IMR-90 (cell line): ENCODE data around the gene BCS1L. TPM values are rescaled to one million over a fixed set of nuclear protein-coding genes. Genes with fewer than 3 reads are reported as not detected.
A peak's percentile ranks its signal among the peaks of the same experiment; 100 is the strongest.

Source experiments
- ATAC-seq: fragments of 200-7000 bp; cut with Tn5 transposase; 2 replicates; pipeline ENCODE4 v1.9.1; 2020; ENCODE audit warnings: low read depth, mild to moderate bottlenecking, moderate library complexity
- BruUV-seq: library from RNA; stranded (reverse); fragments of 400-500 nt; replicated peaks from 2 replicates; lab custom pipeline; 2021; lab: Mats Ljungman, UMichigan
- CTCF ChIA-PET: fragments of 300-600 bp; formaldehyde crosslinking; extraction: SDS; loops from one replicate; lab custom pipeline; 2021; ENCODE audit warnings: antibody characterized with exemption; lab: Yijun Ruan, JAX
- POLR2A ChIA-PET: fragments of 300-600 bp; sonication (Branson Sonifier 250); formaldehyde crosslinking; loops from one replicate; lab custom pipeline; 2022; ENCODE audit warnings: antibody characterized with exemption; ENCODE audit not compliant: unreplicated experiment; lab: Charles Lee
- DNase-seq: peaks from one replicate; pipeline ENCODE4 v3.0.0; 2013
- H2AFZ ChIP-seq: replicated peaks from 2 replicates; pipeline ENCODE3; 2013; ENCODE audit warnings: low read length, mild to moderate bottlenecking; ENCODE audit not compliant: poor library complexity
- H2AK5ac ChIP-seq: 2 replicates; pipeline ENCODE4 v1.6.1; 2013; ENCODE audit warnings: low read depth, low read length, inconsistent platforms
- H2AK9ac ChIP-seq: replicated peaks from 2 replicates; pipeline ENCODE3; 2013; ENCODE audit warnings: mild to moderate bottlenecking, low read depth, low read length, moderate library complexity; ENCODE audit not compliant: poor library complexity
- H2BK120ac ChIP-seq: 2 replicates; pipeline ENCODE4 v1.6.1; 2013; ENCODE audit warnings: low read depth, low read length, inconsistent platforms
- H2BK15ac ChIP-seq: 3 replicates; pipeline ENCODE4 v1.6.1; 2013; ENCODE audit warnings: low read depth, low read length, inconsistent platforms
- H2BK20ac ChIP-seq: 2 replicates; pipeline ENCODE4 v1.6.1; 2013; ENCODE audit warnings: low read depth, mild to moderate bottlenecking, inconsistent platforms, low read length, moderate library complexity
- H2BK5ac ChIP-seq: 2 replicates; pipeline ENCODE4 v1.6.1; 2013; ENCODE audit warnings: mild to moderate bottlenecking, low read depth, low read length, inconsistent platforms; ENCODE audit not compliant: poor library complexity, severe bottlenecking
- H3K14ac ChIP-seq: replicated peaks from 2 replicates; pipeline ENCODE4 v1.6.1; 2013; ENCODE audit warnings: low read depth, low read length, inconsistent platforms
- H3K18ac ChIP-seq: 2 replicates; pipeline ENCODE4 v1.6.1; 2013; ENCODE audit warnings: low read depth, low read length, control low read depth
- H3K23ac ChIP-seq: 2 replicates; pipeline ENCODE4 v1.6.1; 2013; ENCODE audit warnings: low read depth, low read length, inconsistent platforms
- H3K27ac ChIP-seq: 2 replicates; pipeline ENCODE4 v1.5.1; 2013; ENCODE audit warnings: mild to moderate bottlenecking, control low read depth, low read length; ENCODE audit not compliant: insufficient read depth
- H3K27me3 ChIP-seq: 2 replicates; pipeline ENCODE4 v1.6.1; 2013; ENCODE audit warnings: low read length; ENCODE audit not compliant: control insufficient read depth, insufficient read depth
- H3K36me3 ChIP-seq: 2 replicates; pipeline ENCODE4 v1.6.1; 2013; ENCODE audit warnings: low read length, mixed read lengths; ENCODE audit not compliant: control insufficient read depth, insufficient read depth
- H3K4ac ChIP-seq: 2 replicates; pipeline ENCODE4 v1.6.1; 2013; ENCODE audit warnings: low read depth, low read length, inconsistent platforms
- H3K4me1 ChIP-seq: 2 replicates; pipeline ENCODE4 v1.6.1; 2013; ENCODE audit warnings: low read length, mixed read lengths; ENCODE audit not compliant: control insufficient read depth, insufficient read depth
- H3K4me2 ChIP-seq: 2 replicates; pipeline ENCODE4 v1.6.1; 2013; ENCODE audit warnings: low read depth, mild to moderate bottlenecking, control low read depth, low read length, moderate library complexity
- H3K4me3 ChIP-seq: 2 replicates; pipeline ENCODE4 v1.5.1; 2013; ENCODE audit warnings: low read depth, mild to moderate bottlenecking, control low read depth, low read length, moderate library complexity; ENCODE audit not compliant: insufficient read depth
- H3K56ac ChIP-seq: 2 replicates; pipeline ENCODE4 v1.6.1; 2013; ENCODE audit warnings: low read length, inconsistent platforms; ENCODE audit not compliant: insufficient read depth; ENCODE audit errors: extremely low read depth
- H3K79me1 ChIP-seq, 2 experiments: 2 replicates each; pipeline ENCODE4 v1.6.1; 2013; ENCODE audit warnings: low read length in 2 of 2, inconsistent platforms in 1 of 2, low read depth in 1 of 2
- H3K9ac ChIP-seq: 2 replicates; pipeline ENCODE4 v1.6.1; 2013; ENCODE audit warnings: low read depth, low read length, control low read depth
- H3K9me1 ChIP-seq: 2 replicates; pipeline ENCODE4 v1.6.1; 2013; ENCODE audit warnings: low read length, inconsistent platforms; ENCODE audit not compliant: insufficient read depth
- H3K9me3 ChIP-seq: 2 replicates; pipeline ENCODE4 v1.6.1; 2013; ENCODE audit warnings: low read length; ENCODE audit not compliant: control insufficient read depth, insufficient read depth
- H4K20me1 ChIP-seq: 2 replicates; pipeline ENCODE4 v1.6.1; 2013; ENCODE audit warnings: low read length, inconsistent platforms; ENCODE audit not compliant: insufficient read depth
- H4K5ac ChIP-seq: 2 replicates; pipeline ENCODE4 v1.6.1; 2013; ENCODE audit warnings: mild to moderate bottlenecking, low read depth, low read length, control low read depth
- H4K8ac ChIP-seq, 2 experiments: 2 replicates each; pipeline ENCODE4 v1.6.1; 2013; ENCODE audit warnings: low read depth in 2 of 2, low read length in 2 of 2, control low read depth in 1 of 2, inconsistent platforms in 1 of 2
- H4K91ac ChIP-seq: 2 replicates; pipeline ENCODE4 v1.6.1; 2013; ENCODE audit warnings: low read depth, low read length, inconsistent platforms; ENCODE audit not compliant: insufficient read depth
- BHLHE40 ChIP-seq: fragments of 150-350 bp; IDR thresholded peaks from 2 replicates; pipeline ENCODE4 v1.6.1; 2016; ENCODE audit warnings: mild to moderate bottlenecking, low read depth, low read length
- CEBPB ChIP-seq: IDR thresholded peaks from 2 replicates; pipeline ENCODE4 v1.6.1; 2012; ENCODE audit warnings: low read depth, low read length, improper control_type of control experiment
- FOS ChIP-seq: fragments of 150-350 bp; IDR thresholded peaks from 2 replicates; pipeline ENCODE4 v1.6.1; 2016; ENCODE audit warnings: low read depth, low read length
- MAFK ChIP-seq: IDR thresholded peaks from 2 replicates; pipeline ENCODE4 v1.6.1; 2012; ENCODE audit warnings: low read depth, low read length, improper control_type of control experiment
- MAZ ChIP-seq: IDR thresholded peaks from 2 replicates; pipeline ENCODE4 v1.6.1; 2012; ENCODE audit warnings: low read depth, mild to moderate bottlenecking, low read length, improper control_type of control experiment, moderate library complexity, borderline replicate concordance
- MXI1 ChIP-seq: IDR thresholded peaks from 2 replicates; pipeline ENCODE4 v1.6.1; 2012; ENCODE audit warnings: low read depth, mild to moderate bottlenecking, low read length, moderate library complexity, borderline replicate concordance
- NFE2L2 ChIP-seq: fragments of 150-350 bp; IDR thresholded peaks from 2 replicates; pipeline ENCODE4 v1.6.1; 2016; ENCODE audit warnings: low read depth, mild to moderate bottlenecking, low read length
- POLR2A ChIP-seq: IDR thresholded peaks from 2 replicates; pipeline ENCODE4 v1.6.1; 2012; ENCODE audit warnings: mild to moderate bottlenecking, low read depth, low read length
- RAD21 ChIP-seq: IDR thresholded peaks from 2 replicates; pipeline ENCODE4 v1.6.1; 2012; ENCODE audit warnings: low read length, improper control_type of control experiment
- RFX5 ChIP-seq: IDR thresholded peaks from 2 replicates; pipeline ENCODE4 v1.8.0; 2012; ENCODE audit warnings: low read depth, mild to moderate bottlenecking, low read length, moderate library complexity
- SMC3 ChIP-seq: fragments of 150-350 bp; IDR thresholded peaks from 2 replicates; pipeline ENCODE4 v1.6.1; 2016; ENCODE audit warnings: low read depth, mild to moderate bottlenecking, antibody characterized with exemption, low read length, moderate library complexity
- USF2 ChIP-seq: fragments of 150-350 bp; IDR thresholded peaks from 2 replicates; pipeline ENCODE4 v1.6.1; 2017; ENCODE audit warnings: mild to moderate bottlenecking, antibody characterized with exemption, low read length, low read depth
- WGBS, 2 experiments: methylation state at CpG; one replicate each; pipeline versions ENCODE4 v1.1.5 to v1.1.7; 2013; ENCODE audit warnings: missing lambda C conversion rate in 2 of 2; ENCODE audit not compliant: insufficient read length in 1 of 2; ENCODE audit errors: extremely low coverage in 2 of 2; 5-methylcytosine and 5-hydroxymethylcytosine counted together
- dilution Hi-C: fragments of 300-500 bp; cut with HindIII; formaldehyde crosslinking; loops from one replicate; pipeline ENCODE4 v1.14.3; 2018; ENCODE audit warnings: low sequenced_read_pairs; ENCODE audit not compliant: unreplicated experiment
- in situ Hi-C: fragments of 300-500 bp; cut with MboI; formaldehyde crosslinking; loops from 3 replicates; pipeline ENCODE4 v1.14.3; 2019; ENCODE audit warnings: low sequenced_read_pairs, inconsistent platforms, mixed read lengths
- intact Hi-C: fragments of 100-400 bp; cut with micrococcal nuclease; formaldehyde crosslinking; loops from 2 replicates; pipeline ENCODE4 v1.10.0; 2022
- polyA plus RNA-seq, 3 experiments: library from polyadenylated mRNA; depleted of rRNA; stranded (reverse); fragments of >200 nt; gene quantifications; 2 replicates each; pipeline ENCODE4 v1.2.3, GENCODE V29; 2012; ENCODE audit warnings: low replicate concordance in 1 of 3
- total RNA-seq: library from RNA; depleted of rRNA; stranded (reverse); fragments of >200 nt; gene quantifications from 2 replicates; pipeline ENCODE4 v1.2.3, GENCODE V29; 2012
- TF ChIP-seq, protein P1 (sequence below): fragments of 150-350 bp; IDR thresholded peaks from 2 replicates; pipeline ENCODE4 v1.6.1; 2016; ENCODE audit warnings: low read depth, mild to moderate bottlenecking, low read length, moderate library complexity, borderline replicate concordance

BCS1L gene
- total and polyA plus RNA-seq, 2 of the 4 experiments (the other 2 are of a cell fraction): 39.1 to 56.7 TPM

DNA sequence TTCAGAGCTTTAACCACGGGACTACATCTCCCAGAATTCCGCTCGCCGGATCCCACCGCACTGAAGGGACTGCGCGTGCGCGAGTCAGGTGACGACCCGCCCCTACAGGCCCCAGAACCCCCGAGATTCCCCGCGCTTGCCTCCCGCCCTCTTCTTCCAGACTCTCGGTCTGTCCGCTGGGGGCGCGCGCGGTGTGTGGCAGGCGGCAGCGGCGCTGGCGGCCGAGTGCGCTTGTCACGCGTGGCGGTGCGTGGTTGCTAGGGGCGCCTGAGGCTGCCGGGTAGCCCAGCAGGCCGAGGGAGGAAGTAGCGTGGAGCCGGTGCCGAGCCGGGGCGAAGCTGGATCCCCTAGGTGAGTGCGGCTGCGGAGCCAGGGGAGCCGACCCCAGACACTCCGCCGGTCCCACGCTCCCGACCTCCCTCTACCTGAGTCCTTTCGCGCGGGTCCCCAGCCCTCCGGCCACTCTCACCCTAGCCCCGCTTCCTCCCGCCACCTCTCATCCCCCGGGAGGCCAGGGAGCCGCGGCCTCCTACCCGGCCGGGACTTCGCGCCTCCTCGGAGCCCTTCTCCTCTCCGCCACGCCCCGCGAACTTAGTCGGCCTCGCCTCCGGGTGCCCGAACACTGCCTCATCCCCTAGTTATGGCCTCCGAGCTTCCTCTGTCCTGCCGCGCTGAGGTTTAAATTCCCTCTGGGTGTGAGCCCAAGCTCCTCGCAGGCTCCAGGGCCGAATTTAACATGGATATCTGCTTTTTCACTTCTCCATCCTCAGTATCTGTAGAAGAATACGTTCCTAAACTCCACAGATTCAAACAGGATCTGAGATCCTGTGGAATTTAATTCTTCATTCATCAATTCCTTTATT, 51.4 kb downstream of the BCS1L start, which contains the start of gene TTLL4:
Gene TTLL4, plus strand, starts transcription at position 149 of the 863 bp plus-strand sequence. CDS start 26,842 bp downstream, outside the sequence.
- Histone ChIP-seq H3K9ac (peak within 1 kb of the TSS; percentile 72), H2AK5ac (no peak within 1 kb of the TSS), H4K5ac (peak within 1 kb of the TSS; percentile 67), H3K4me1 (peaks cover 3% of the 10 kb centered on the region), H2BK20ac (no peak within 1 kb of the TSS), H3K18ac (peak within 1 kb of the TSS; percentile 34), H4K91ac (peak within 1 kb of the TSS; percentile 20; the same call in 1 of the 2 replicates), H2BK15ac (0 out of 3 replicates have a peak within 1 kb of the TSS, but pooled peaks have one; percentile 0), H2BK5ac (peak within 1 kb of the TSS; percentile 64), H3K79me1 (peaks cover 11 to 30% of the 10 kb centered on the region in 2 experiments; a peak in 3 of 4 replicates), H2BK120ac (peak within 1 kb of the TSS; percentile 14; the same call in 1 of the 2 replicates), H3K23ac (peak within 1 kb of the TSS; percentile 85; the same call in 1 of the 2 replicates), H4K20me1 (no peaks in the 10 kb centered on the region), H3K9me1 (peaks cover 7% of the 10 kb centered on the region; the same call in 1 of the 2 replicates), H2AFZ (peak within 1 kb of the TSS; percentile 92), H3K4ac (peak within 1 kb of the TSS; percentile 77), H3K36me3 (no peaks in the 10 kb centered on the region), H2AK9ac (peak within 1 kb of the TSS; percentile 57), H3K4me2 (peak within 1 kb of the TSS; percentile 71), H3K56ac (peak within 1 kb of the TSS; percentile 81), H3K4me3 (peak within 1 kb of the TSS; percentile 69), H3K27me3 (no peaks in the 10 kb centered on the region), H3K14ac (peak within 1 kb of the TSS; percentile 79), H4K8ac (peak within 1 kb of the TSS; percentile 88 to 97), H3K27ac (peak within 1 kb of the TSS; percentile 74), H3K9me3 (no peaks in the 10 kb centered on the region)
- ATAC-seq (peak; percentile 98), DNase-seq (peak; percentile 93)
- in situ Hi-C loops: no loop called here
- ChIA-PET CTCF (interaction anchor here (0.5 to 2.0 kb wide), 18 partner anchors 12 to 200 kb away, joined by 3 to 9 read pairs (median 4); partner anchors contain the start of genes RNF25 and STK36), POLR2A (interaction anchor here (1.2 kb wide), 1 partner anchor 137 kb away, joined by 5 read pairs; no protein-coding TSS in a partner anchor)
- intact Hi-C loops: loop anchor here (1.0 to 2.0 kb wide), 2 partner anchors 20 to 136 kb away; no protein-coding TSS in a partner anchor
- BruUV-seq: no TSS peak
- 0% methylated on average over 23 of the region's 74 CpGs; no CpG with 5 or more reads in 1 of the 2 experiments for WGBS, 2 experiments
- dilution Hi-C loops: no loop called here
- peak; percentile 56 for TF ChIP-seq POLR2A
- peak; percentile 74 for TF ChIP-seq RAD21
- no peak for TF ChIP-seq MAFK
- TF ChIP-seq, protein P1, sequence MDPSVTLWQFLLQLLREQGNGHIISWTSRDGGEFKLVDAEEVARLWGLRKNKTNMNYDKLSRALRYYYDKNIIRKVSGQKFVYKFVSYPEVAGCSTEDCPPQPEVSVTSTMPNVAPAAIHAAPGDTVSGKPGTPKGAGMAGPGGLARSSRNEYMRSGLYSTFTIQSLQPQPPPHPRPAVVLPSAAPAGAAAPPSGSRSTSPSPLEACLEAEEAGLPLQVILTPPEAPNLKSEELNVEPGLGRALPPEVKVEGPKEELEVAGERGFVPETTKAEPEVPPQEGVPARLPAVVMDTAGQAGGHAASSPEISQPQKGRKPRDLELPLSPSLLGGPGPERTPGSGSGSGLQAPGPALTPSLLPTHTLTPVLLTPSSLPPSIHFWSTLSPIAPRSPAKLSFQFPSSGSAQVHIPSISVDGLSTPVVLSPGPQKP: no peak
- TF ChIP-seq RFX5: 0 out of 2 replicates have a peak, but pooled peaks have one; percentile 4
- no peak for TF ChIP-seq FOS
- TF ChIP-seq NFE2L2: no peak
- peak; percentile 79 for TF ChIP-seq BHLHE40
- TF ChIP-seq MXI1: peak; percentile 96
- peak; percentile 38 for TF ChIP-seq SMC3
- no peak for TF ChIP-seq CEBPB
- TF ChIP-seq MAZ: peak; percentile 98
- TF ChIP-seq USF2: peak; percentile 85
